GM18909 (cell line): ENCODE results near the gene ELK4.

ENCODE experiments used
- ATAC-seq: cut with Tn5 transposase; IDR thresholded peaks from one replicate; pipeline ENCODE4 v1.9.1; 2021; ENCODE audit warnings: mild to moderate bottlenecking; ENCODE audit not compliant: unreplicated experiment, poor library complexity

Gene ELK4

GRCh38 chr1:205584732-205585131 lies 47.1 kb downstream of the ELK4 start:
- no peak for ATAC-seq

GRCh38 chr1:205583461-205584130 lies 48.2 kb downstream of the ELK4 start:
- ATAC-seq = no peak

- ATAC-seq = no peak
Measured at GRCh38 chr1:205582471-205583291, 49.1 kb downstream of the ELK4 start.

GRCh38 chr1:205582046-205582445 lies 49.8 kb downstream of the ELK4 start:
- ATAC-seq = no peak

GRCh38 chr1:205581321-205581980 lies 50.4 kb downstream of the ELK4 start:
- no peak for ATAC-seq

GRCh38 chr1:205580923-205581180 lies 51.0 kb downstream of the ELK4 start:
- no peak for ATAC-seq

GRCh38 chr1:205580140-205580922 lies 51.5 kb downstream of the ELK4 start:
- no peak for ATAC-seq

- ATAC-seq = no peak
Measured at GRCh38 chr1:205579711-205580110, 52.1 kb downstream of the ELK4 start.

GRCh38 chr1:205578780-205579571 lies 52.8 kb downstream of the ELK4 start:
- no peak for ATAC-seq

- ATAC-seq = no peak
Measured at GRCh38 chr1:205577874-205578658, 53.7 kb downstream of the ELK4 start.

GRCh38 chr1:205576805-205577761 lies 54.7 kb downstream of the ELK4 start:
- ATAC-seq = no peak

- no peak for ATAC-seq
Measured at GRCh38 chr1:205576011-205576410, 55.8 kb downstream of the ELK4 start.

GRCh38 chr1:205575294-205575885 lies 56.4 kb downstream of the ELK4 start:
- no peak for ATAC-seq

- no peak for ATAC-seq
Measured at GRCh38 chr1:205572421-205572820, 59.4 kb downstream of the ELK4 start.

GRCh38 chr1:205571747-205572146 lies 60.1 kb downstream of the ELK4 start:
- ATAC-seq = no peak

GRCh38 chr1:205570796-205571537 lies 60.8 kb downstream of the ELK4 start:
- no peak for ATAC-seq

GRCh38 chr1:205570173-205570501 lies 61.7 kb downstream of the ELK4 start:
- ATAC-seq = no peak
